Ishikawa (cell line): Measurements from ENCODE around the gene KIAA0825.

Source experiments
- CEBPB ChIP-seq: IDR thresholded peaks from 2 replicates; pipeline ENCODE4 v1.6.1; 2012
- CREB1 ChIP-seq: IDR thresholded peaks from 2 replicates; pipeline ENCODE4 v1.6.1; 2012; ENCODE audit warnings: low read depth
- EP300 ChIP-seq: IDR thresholded peaks from 2 replicates; pipeline ENCODE4 v1.6.1; 2012; ENCODE audit warnings: borderline replicate concordance
- FOXM1 ChIP-seq: IDR thresholded peaks from 2 replicates; pipeline ENCODE4 v1.6.1; 2012; ENCODE audit warnings: low read depth, borderline replicate concordance
- MAX ChIP-seq: IDR thresholded peaks from 2 replicates; pipeline ENCODE4 v1.6.1; 2012
- NFIC ChIP-seq: IDR thresholded peaks from 2 replicates; pipeline ENCODE4 v1.6.1; 2012
- RAD21 ChIP-seq: IDR thresholded peaks from 2 replicates; pipeline ENCODE4 v1.6.1; 2012; ENCODE audit warnings: low read depth
- REST ChIP-seq: IDR thresholded peaks from 2 replicates; pipeline ENCODE4 v1.6.1; 2012; ENCODE audit warnings: low read depth, mild to moderate bottlenecking
- TAF1 ChIP-seq: IDR thresholded peaks from 2 replicates; pipeline ENCODE4 v1.6.1; 2012; ENCODE audit warnings: low read depth, mild to moderate bottlenecking
- TCF12 ChIP-seq: IDR thresholded peaks from 2 replicates; pipeline ENCODE4 v1.6.1; 2012; ENCODE audit warnings: low read depth
- TEAD4 ChIP-seq: IDR thresholded peaks from 2 replicates; pipeline ENCODE4 v1.6.1; 2012
- USF1 ChIP-seq: IDR thresholded peaks from 2 replicates; pipeline ENCODE4 v1.6.1; 2012
- YY1 ChIP-seq: IDR thresholded peaks from 2 replicates; pipeline ENCODE4 v1.6.1; 2012; ENCODE audit warnings: low read depth
- ZBTB7A ChIP-seq: IDR thresholded peaks from 2 replicates; pipeline ENCODE4 v1.6.1; 2012; ENCODE audit warnings: low read depth

GRCh38 chr5:94209774-94210355, 408.5 kb downstream of the KIAA0825 start:
- no peak for TF ChIP-seq USF1
- TF ChIP-seq CEBPB, result no peak
- TF ChIP-seq RAD21, result no peak
- no peak for TF ChIP-seq REST
- no peak for TF ChIP-seq CREB1
- TF ChIP-seq YY1, result no peak
- no peak for TF ChIP-seq EP300
- TF ChIP-seq MAX, result no peak
- TF ChIP-seq TCF12, result no peak
- TF ChIP-seq FOXM1, result no peak
- no peak for TF ChIP-seq ZBTB7A
- TF ChIP-seq TAF1, result no peak
- TF ChIP-seq TEAD4, result no peak
- no peak for TF ChIP-seq NFIC
